ENCODE results near the gene RNF215. TPM values are rescaled to one million over a fixed set of nuclear protein-coding genes. Genes with fewer than 3 reads are reported as not detected.
"Not testable (repeated sequence)": the region's sequence is repeated elsewhere in the genome, so short reads cannot be mapped to it uniquely, and the experiment has no call there.

The RNF215 gene
- total and polyA plus RNA-seq, 8 donors: 6.0 to 13.9 (median 9.4) TPM

DNA sequence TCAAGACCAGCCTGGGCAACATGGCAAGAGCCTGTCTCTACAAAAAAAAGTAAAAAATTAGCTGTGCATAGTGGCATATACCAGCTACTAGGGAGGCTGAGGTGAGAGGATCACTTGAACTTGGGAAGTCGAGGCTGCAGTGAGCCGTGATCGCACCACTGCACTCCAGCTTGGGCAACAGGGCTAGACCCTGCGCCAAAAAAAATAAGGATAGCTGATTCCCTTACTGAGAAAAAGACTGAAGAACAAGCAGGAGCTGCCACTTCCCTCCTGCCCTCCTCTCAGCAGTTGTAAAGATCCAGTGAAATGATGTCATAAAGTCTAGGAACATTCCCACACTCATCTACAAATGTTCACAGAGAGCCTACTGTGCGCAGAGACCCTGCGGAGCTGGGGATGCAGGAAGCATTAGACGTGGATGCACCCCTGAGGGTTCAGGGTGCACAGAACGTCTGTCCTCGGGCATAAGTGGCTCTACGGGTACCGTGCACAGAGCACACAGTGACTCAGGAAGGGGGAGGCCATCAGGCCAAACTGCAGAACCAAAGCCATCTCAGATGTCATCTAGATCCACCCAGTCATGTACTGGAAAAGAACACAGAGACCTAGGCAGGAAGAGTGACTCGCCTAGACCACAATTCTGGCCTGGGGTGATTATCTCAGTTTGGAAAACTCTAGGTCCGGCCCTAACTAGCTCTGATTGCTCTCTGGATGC is 21.3 kb upstream of the RNF215 start:
- DNase-seq: no peak
- peak in 1 of 4 donors; percentile 18 for ATAC-seq
- Histone ChIP-seq H3K27me3 (no peaks in the 10 kb centered on the region), H3K36me3 (peaks cover 0 to 4% (median 0%) of the 10 kb centered on the region in 3 donors), H3K4me3 (no peak overlapping the region), H3K4me1 (no peaks in the 10 kb centered on the region), H3K9me3 (no peaks in the 10 kb centered on the region), H3K27ac (no peak overlapping the region)
- no peak for FAIRE-seq
- TF ChIP-seq, protein P1, sequence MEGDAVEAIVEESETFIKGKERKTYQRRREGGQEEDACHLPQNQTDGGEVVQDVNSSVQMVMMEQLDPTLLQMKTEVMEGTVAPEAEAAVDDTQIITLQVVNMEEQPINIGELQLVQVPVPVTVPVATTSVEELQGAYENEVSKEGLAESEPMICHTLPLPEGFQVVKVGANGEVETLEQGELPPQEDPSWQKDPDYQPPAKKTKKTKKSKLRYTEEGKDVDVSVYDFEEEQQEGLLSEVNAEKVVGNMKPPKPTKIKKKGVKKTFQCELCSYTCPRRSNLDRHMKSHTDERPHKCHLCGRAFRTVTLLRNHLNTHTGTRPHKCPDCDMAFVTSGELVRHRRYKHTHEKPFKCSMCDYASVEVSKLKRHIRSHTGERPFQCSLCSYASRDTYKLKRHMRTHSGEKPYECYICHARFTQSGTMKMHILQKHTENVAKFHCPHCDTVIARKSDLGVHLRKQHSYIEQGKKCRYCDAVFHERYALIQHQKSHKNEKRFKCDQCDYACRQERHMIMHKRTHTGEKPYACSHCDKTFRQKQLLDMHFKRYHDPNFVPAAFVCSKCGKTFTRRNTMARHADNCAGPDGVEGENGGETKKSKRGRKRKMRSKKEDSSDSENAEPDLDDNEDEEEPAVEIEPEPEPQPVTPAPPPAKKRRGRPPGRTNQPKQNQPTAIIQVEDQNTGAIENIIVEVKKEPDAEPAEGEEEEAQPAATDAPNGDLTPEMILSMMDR (IDR thresholded peaks at IDR 0.05): no peak
- 88 to 93% methylated on average over 13 of the region's 13 CpGs for WGBS, 2 donors
- intact Hi-C loops (cut with DNase I): no loop called here

DNA sequence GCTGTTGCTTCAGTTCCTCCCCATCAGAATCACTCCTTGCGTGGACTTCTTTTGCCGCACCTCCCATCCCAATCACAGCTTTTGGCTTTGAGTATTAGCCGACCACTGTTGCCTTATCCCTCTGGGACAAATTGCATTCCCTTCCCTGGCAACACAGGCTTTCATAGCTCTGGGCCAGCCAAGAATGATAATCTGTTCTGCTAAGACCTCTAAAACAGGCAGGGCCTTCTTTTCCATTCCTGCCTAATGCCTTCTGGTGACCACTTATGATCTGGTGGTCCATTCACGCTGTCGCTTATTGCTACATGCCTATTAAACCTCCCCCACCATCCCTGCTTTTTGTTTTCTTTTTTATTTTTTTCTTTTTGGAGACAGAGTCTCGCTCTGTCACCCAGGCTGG is 19.2 kb upstream of the RNF215 start:
- FAIRE-seq (no peak), DNase-seq (no peak), ATAC-seq (no peak)
- H3K4me1 ChIP-seq: no peaks in the 10 kb centered on the region
- no peaks in the 10 kb centered on the region for H3K27me3 ChIP-seq
- TF ChIP-seq, protein P1 (IDR thresholded peaks at IDR 0.05): no peak
- H3K27ac ChIP-seq: no peak overlapping the region
- no peak overlapping the region for H3K4me3 ChIP-seq
- intact Hi-C loops (cut with DNase I): no loop called here
- H3K36me3 ChIP-seq: peaks cover 0 to 4% (median 0%) of the 10 kb centered on the region in 3 donors
- H3K9me3 ChIP-seq: no peaks in the 10 kb centered on the region
- WGBS, 2 donors: 80 to 95% methylated on average over 6 of the region's 6 CpGs

DNA sequence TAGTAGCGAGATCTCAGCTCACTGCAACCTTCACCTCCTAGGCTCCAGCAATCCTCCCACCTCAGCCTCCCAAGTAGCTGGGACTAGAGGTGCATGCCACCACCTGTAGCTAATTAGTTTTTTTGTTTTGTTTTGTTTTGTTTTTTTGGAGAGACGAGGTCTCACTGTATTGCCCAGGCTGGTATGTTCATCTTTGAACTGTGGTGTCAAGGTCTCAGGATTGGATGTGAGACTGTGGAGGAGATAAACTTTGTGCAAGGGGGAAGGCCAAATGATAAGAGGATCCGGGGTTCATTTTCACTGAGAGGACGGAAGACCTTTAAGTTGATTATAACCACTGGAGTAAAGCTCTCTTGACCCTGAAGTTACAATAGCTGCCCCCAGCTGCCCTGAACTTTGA is 18.5 kb upstream of the RNF215 start:
- no peak overlapping the region for H3K27ac ChIP-seq

DNA sequence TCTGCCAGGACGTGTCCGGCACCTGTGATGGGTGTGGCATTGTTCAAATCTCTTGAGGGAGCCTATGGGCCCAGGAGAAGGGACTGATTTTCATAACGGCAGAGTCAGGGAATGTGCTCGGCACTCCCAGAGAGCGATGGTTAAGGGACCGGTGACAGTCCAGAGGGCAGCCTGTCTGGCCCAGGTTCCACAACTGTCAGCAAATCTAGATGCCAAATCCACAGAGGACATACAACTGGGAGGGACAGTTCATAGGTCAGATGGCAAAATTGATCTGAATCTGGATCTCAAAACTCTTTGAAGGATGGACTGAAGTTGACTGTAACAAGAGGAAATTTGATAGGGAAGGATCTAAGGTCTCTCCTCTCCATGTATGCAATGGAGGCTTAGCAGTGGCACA is 17.1 kb upstream of the RNF215 start:
- FAIRE-seq (no peak), ATAC-seq (no peak)
- 84 to 88% methylated on average over 6 of the region's 6 CpGs for whole genome bisulfite sequencing, 2 donors

More for the DNA sequence above, 18.5 kb upstream of the RNF215 start:
- Histone ChIP-seq H3K4me3 (no peak overlapping the region), H3K36me3 (peaks cover 0 to 1% (median 0%) of the 10 kb centered on the region in 3 donors), H3K4me1 (no peaks in the 10 kb centered on the region), H3K9me3 (no peaks in the 10 kb centered on the region), H3K27me3 (no peaks in the 10 kb centered on the region)
- FAIRE-seq: no peak
- WGBS, 2 donors: 48 to 66% methylated on average over 4 of the region's 4 CpGs
- ATAC-seq: no peak
- intact Hi-C loops (cut with DNase I): no loop called here
- TF ChIP-seq, protein P1 (IDR thresholded peaks at IDR 0.05): no peak
- no peak for DNase-seq

DNA sequence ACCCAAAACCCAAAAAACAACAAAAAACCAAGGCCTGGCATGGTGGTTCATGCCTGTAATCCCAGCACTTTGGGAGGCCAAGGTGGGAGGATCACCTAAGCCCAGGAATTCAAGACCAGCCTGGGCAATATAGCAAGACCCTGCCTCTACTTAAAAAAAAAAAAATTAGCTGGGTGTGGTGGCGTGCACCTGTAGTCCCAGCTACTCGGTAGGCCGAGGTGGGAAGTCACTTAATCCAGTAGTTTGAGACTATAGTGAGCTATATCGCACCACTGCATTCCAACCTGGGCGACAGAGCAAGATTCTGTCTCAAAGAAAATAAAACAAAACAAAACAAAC is 15.5 kb upstream of the RNF215 start:
- 94 to 97% methylated on average over 5 of the region's 5 CpGs for WGBS, 2 donors
- FAIRE-seq; intact Hi-C loops (cut with DNase I); ATAC-seq; DNase-seq; H3K27me3 ChIP-seq; H3K4me3 ChIP-seq; H3K4me1 ChIP-seq; H3K27ac ChIP-seq; H3K36me3 ChIP-seq; H3K9me3 ChIP-seq: not testable (repeated sequence)

More for the DNA sequence above, 17.1 kb upstream of the RNF215 start:
- intact Hi-C loops (cut with DNase I): no loop called here
- Histone ChIP-seq H3K27me3 (no peaks in the 10 kb centered on the region), H3K4me3 (no peak overlapping the region), H3K4me1 (no peaks in the 10 kb centered on the region), H3K9me3 (no peaks in the 10 kb centered on the region), H3K36me3 (no peaks in the 10 kb centered on the region), H3K27ac (no peak overlapping the region)
- no peak for DNase-seq
- TF ChIP-seq, protein P1 (IDR thresholded peaks at IDR 0.05): no peak
